GM19193 (cell line): Measurements from ENCODE around the gene PARN.

Source experiments
- POLR2A ChIP-seq: IDR thresholded peaks from 4 replicates; pipeline ENCODE4 v1.6.1; 2011; ENCODE audit not compliant: insufficient read depth, insufficient read length; ENCODE audit errors: extremely low read depth

Gene PARN

GRCh38 chr16:14524979-14525378 lies 105.1 kb downstream of the PARN start:
- no peak for TF ChIP-seq POLR2A

- TF ChIP-seq POLR2A, result no peak
Observed at GRCh38 chr16:14523632-14524031, 106.4 kb downstream of the PARN start.

GRCh38 chr16:14522671-14523070 lies 107.4 kb downstream of the PARN start:
- TF ChIP-seq POLR2A, result no peak

DNA sequence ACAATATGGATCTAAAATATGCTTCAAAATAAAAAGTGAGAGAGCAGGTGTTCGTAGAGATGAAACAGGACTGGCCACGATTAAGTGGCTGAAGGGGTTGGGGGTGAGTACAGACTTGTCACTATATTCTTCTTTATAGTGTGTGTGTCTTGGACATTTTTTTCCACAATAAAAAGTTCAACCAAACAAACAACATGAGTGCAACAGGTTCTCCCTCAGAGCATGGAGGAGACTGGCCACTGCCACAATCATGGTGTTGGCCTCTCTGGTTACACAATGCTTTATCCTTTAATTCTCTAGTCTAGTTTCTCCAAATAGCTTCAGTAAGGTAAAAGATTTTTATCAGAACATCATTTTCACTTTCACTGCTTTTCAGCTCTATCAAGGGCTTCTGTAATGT lies 109.3 kb downstream of the PARN start:
- TF ChIP-seq POLR2A, result no peak

GRCh38 chr16:14514967-14515366 lies 115.1 kb downstream of the PARN start:
- TF ChIP-seq POLR2A, result no peak

DNA sequence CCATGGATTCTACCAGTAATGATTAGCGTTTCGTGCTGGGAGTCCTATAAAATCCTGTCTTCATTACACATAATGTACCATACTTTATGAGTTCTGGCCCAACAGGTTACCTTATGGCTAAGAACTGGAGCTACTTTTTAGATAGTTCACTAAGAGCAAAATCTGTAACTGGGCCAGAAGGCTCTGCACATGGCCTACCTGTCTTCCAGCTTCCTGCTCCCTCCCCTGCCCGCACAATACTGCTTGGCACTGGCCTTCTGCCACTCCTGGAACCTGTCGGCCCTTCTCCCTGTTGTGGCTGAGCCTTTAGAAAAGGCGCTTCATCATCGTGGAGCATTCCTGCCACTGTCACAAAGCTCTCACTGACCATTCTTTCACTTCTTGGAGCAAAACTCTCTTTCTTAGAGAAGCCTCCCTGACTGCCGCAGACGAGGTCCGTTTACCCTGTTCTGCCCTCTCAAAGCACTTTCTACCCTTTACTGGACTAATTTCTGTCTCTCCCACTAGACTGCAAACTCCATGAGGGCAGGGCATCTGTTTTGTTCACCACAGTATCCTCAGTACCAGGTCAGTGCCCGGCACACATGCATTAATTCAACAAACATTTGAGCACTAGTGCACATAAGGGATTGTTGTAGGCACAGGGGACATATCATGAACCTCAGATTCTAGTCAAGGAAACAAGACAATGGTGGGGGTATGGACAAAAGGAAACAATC lies 116.5 kb downstream of the PARN start:
- TF ChIP-seq POLR2A, result no peak

- no peak for TF ChIP-seq POLR2A
Observed at GRCh38 chr16:14511800-14512135, 118.3 kb downstream of the PARN start.

- TF ChIP-seq POLR2A, result no peak
Observed at GRCh38 chr16:14510939-14511799, 118.9 kb downstream of the PARN start.

GRCh38 chr16:14510581-14510938 lies 119.5 kb downstream of the PARN start:
- TF ChIP-seq POLR2A, result no peak

DNA sequence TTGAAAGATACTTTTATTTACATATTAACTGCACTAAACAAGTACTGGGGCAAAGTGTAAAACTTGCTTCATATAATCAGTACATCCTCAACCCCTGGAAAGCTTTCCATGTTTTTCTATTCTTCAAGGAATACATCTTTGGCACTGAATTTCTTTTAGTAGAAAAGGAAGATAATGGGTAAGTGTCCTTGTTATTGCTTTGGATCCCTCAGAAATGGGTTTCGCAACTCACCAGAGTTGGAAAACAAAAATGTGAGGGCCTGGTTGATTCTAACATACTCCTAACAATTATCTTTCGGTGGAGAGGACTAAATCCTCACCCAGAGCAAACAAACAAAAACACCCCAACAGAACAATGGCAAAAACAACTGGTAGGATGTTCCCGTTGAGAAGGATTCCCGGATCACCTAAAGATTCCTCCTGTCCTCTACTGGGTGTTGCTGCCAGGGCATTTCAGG lies 120.4 kb downstream of the PARN start:
- TF ChIP-seq POLR2A, result no peak

GRCh38 chr16:14509055-14509454 lies 121.0 kb downstream of the PARN start:
- no peak for TF ChIP-seq POLR2A

DNA sequence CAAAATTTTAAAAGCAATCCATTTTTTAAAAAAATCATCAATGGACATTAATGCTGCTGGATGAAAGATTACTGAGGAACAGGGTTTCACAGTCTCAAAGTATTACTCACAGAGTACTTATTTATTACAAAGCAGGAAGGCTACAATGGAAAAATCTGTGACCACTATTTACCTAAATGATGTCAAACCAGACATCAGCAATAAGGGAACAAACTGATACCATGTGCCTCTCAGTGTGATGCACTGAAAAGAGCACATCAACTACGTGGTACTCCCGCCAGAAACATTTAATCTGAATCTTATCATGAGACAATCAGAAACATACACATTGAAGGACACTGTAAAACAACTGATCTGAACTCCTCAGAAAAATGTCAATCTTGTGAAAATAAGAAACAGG lies 124.2 kb downstream of the PARN start:
- TF ChIP-seq POLR2A, result no peak

- TF ChIP-seq POLR2A, result no peak
Observed at GRCh38 chr16:14502932-14503741, 126.9 kb downstream of the PARN start.

- no peak for TF ChIP-seq POLR2A
Observed at GRCh38 chr16:14502256-14502875, 127.7 kb downstream of the PARN start.
